SIG-M5 treated with dmso at 0.1 percent for 504 hours (cell line): ENCODE measurements around the gene HEATR9.

Source experiments
- DNase-seq: peaks from one replicate; lab custom pipeline; 2025; ENCODE audit not compliant: unreplicated experiment; lab: John Stamatoyannopoulos, UW

Gene HEATR9

DNA sequence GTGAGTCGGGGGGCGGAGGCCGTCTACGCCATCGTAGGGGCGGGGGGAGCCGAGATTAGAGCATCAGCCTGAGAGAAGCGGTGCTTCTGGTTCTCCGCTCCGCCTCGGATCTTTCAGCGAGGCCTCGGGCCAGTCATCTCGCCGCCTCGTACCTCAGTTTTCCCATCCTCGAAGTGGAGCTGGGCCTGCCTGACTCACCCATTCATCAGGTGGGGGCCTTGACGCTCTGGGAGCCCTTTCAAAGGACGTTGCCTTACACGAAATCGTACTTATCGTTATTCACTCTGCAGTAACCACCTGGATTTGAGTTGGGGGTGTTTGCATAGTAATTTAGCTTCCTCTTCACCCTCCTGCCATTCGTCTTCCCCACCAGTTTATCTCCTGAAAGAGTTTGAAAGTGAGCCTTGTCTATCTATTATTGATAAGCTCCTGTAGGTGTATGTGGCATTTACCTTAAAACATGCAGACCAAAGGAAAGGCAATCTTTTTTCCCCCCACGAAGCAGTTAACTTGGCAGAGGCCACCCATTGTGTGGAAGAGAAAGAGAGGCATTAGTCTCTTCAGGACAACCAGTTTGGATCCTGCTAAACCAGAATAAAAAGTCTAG is 58.7 kb downstream of the HEATR9 start:
- no peak for DNase-seq

- peak; percentile 99 for DNase-seq
Measured at GRCh38 chr17:35808962-35809854, 59.5 kb downstream of the HEATR9 start, which contains the start of gene TAF15. TAF15 (plus strand) TSS chr17:35809484; CDS start chr17:35809570, 86 bp downstream.

DNA sequence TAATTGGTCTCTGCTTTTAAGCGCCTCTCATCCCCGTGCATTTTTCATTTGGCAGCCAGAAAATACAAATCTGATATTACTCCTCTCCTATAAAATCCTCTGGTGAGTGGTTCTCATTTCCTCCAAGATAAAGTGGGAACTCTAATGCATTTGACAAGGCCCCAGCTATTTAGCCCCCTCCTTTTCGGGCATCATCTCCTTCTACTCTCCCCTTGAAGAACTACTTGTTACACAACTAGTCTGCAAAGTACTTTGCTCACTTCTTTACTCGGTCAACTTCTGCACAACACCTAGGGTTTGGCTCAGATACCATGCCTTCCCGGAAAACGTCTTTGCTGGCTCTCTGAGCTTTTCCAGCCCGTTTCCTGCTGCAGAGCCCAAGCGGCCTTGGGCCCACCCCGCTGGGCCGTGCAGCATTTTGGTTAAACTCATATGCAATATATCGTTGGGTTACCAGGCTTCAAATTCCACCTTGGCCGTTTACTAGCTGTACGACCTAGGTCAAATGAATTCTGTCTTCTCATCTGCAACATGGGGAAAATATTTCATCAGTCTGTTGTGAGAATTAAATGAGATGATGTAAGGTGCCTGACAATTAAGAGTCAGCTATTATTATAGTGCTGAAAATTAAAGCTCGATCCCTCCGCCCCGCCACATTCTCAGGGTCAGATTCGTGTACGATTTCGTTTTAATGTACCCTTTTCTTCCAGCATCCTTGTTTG is 60.3 kb downstream of the HEATR9 start:
- peak; percentile 64 for DNase-seq

- DNase-seq: no peak
Measured at GRCh38 chr17:35807371-35808144, 61.1 kb downstream of the HEATR9 start.
